ENCODE data around the gene FBF1. TPM values are rescaled to one million over a fixed set of nuclear protein-coding genes. Genes with fewer than 3 reads are reported as not detected.

FBF1 gene
- total and polyA plus RNA-seq, 9 of the 15 experiments (the other 6 are each of a cell fraction or from before 2014, with no cell fraction given): 0.46 to 14.9 (median 7.5) TPM

- FAIRE-seq: no peak
- Histone ChIP-seq H3K4me3 (no peak overlapping the region), H3K4me1 (replicated peaks in 1 of 2; ENCODE audit: control insufficient read depth in 2 of 2, insufficient read depth in 2 of 2, low read length in 2 of 2) (peaks cover 6 to 46% of the 10 kb centered on the region in 2 experiments; a peak in 4 of 5 replicates), H2AFZ (ENCODE audit: low read depth, low read length) (peak overlapping the region; percentile 61; the same call in 1 of the 2 replicates), H4K20me1 (replicated peaks; ENCODE audit: control insufficient read depth, insufficient read depth, low read length) (no peaks in the 10 kb centered on the region), H3K79me2 (ENCODE audit: control insufficient read depth, insufficient read depth, low read length) (peaks cover 20% of the 10 kb centered on the region), H3K27me3 (ENCODE audit: control insufficient read depth in 2 of 2, insufficient read depth in 2 of 2, low read length in 2 of 2) (no peaks in the 10 kb centered on the region), H3K9me1 (ENCODE audit: control insufficient read depth, insufficient read depth, low read length) (no peaks in the 10 kb centered on the region), H3K36me3 (ENCODE audit: control insufficient read depth, insufficient read depth, low read length) (peaks cover 22% of the 10 kb centered on the region; the same call in 2 of the 3 replicates), H3K4me2 (ENCODE audit: insufficient read depth, low read length) (no peak overlapping the region), H3K27ac (ENCODE audit: extremely low read depth, low read depth, low read length) (no peak overlapping the region), H3K9ac (ENCODE audit: insufficient read depth in 1 of 2, low read depth in 2 of 2, low read length in 2 of 2) (peak overlapping the region in 1 of 2 experiments; percentile 37; a peak in 1 of 4 replicates), H3K9me3 (replicated peaks; ENCODE audit: control insufficient read depth, insufficient read depth, low read depth, low read length) (no peaks in the 10 kb centered on the region)
- ChIA-PET CTCF (ENCODE audit: low intra/inter-chr PET ratio) (interaction anchor here (0.6 to 3.9 kb wide), 2 partner anchors 99 to 391 kb away, joined by 3 to 47 read pairs; no protein-coding TSS in a partner anchor), POLR2A (interaction anchor here (1.5 to 1.6 kb wide), 2 partner anchors 16 to 102 kb away, joined by 3 to 5 read pairs; no protein-coding TSS in a partner anchor)
- intact Hi-C loops (cut with micrococcal nuclease): loop anchor here (5.0 kb wide), 1 partner anchor 81 kb away; no protein-coding TSS in a partner anchor
- no peak for ATAC-seq
- no peak for DNase-seq (ENCODE audit: extremely low read depth in 1 of 4, low spot score in 3 of 4)
- 79% methylated on average over 6 of the region's 10 CpGs for WGBS (ENCODE audit: insufficient coverage, low coverage, missing lambda C conversion rate)
- BruUV-seq (replicated peaks): no TSS peak
- TF ChIP-seq GATAD2A (IDR thresholded peaks at IDR 0.05): no peak
- 0 out of 2 replicates have a peak, but pooled peaks have one; percentile 40 for TF ChIP-seq CBFB (CRISPR knock-in tag; IDR thresholded peaks at IDR 0.05)
- no peak for TF ChIP-seq EP400 (IDR thresholded peaks at IDR 0.05)
- TF ChIP-seq ZBTB7A (IDR thresholded peaks at IDR 0.05; ENCODE audit: borderline replicate concordance, control insufficient read depth, low read depth, low read length): no peak
- TF ChIP-seq POLR2B (IDR thresholded peaks at IDR 0.05; ENCODE audit: low read depth, partially characterized antibody): no peak
- in situ Hi-C loops (cut with MboI): loop anchor here (5.0 kb wide), 1 partner anchor 101 kb away; no protein-coding TSS in a partner anchor
These were observed 34.5 kb downstream of the FBF1 start for GRCh38 chr17:75906143-75906884.
